Erythroblast (primary cell): ENCODE measurements around the gene MAP7D2.

ENCODE experiments used
- GATA1 ChIP-seq: IDR thresholded peaks from 2 replicates; pipeline ENCODE4 v1.6.1; 2011; ENCODE audit warnings: low read depth, mild to moderate bottlenecking, control low read depth, low read length, moderate library complexity
- POLR2A ChIP-seq: IDR thresholded peaks from 2 replicates; pipeline ENCODE4 v1.6.1; 2011; ENCODE audit warnings: mild to moderate bottlenecking, low read length

DNA sequence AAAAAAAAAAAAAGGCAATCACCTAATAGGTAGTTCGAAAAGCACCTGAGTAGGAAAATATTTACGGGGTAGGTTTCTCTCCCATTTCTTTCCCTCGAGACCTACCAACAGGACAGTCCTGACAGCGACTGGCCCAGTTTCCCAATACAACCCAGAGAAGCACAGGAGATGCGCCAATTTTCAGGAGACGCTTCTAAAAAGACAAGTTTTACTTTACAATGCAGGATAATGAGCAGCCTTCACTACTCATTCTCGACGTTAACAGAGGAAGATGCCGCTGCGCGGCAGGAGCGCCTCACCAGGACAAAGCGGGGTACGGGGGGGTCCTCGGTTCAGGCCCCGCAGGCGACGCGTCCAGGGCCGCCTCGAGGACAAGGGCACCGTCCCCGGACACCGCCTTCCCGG, 126.6 kb downstream of the MAP7D2 start:
- TF ChIP-seq POLR2A, result no peak
- no peak for TF ChIP-seq GATA1
